CD4-positive, alpha-beta T cell (primary cell): ENCODE measurements around the gene NTM. TPM values are rescaled to one million over a fixed set of nuclear protein-coding genes. Genes with fewer than 3 reads are reported as not detected.

ENCODE experiments used
- ATAC-seq: fragments of 200-7000 bp; cut with Tn5 transposase; one replicate; pipeline ENCODE4 v1.10.0; 2022; ENCODE audit warnings: mild to moderate bottlenecking; ENCODE audit not compliant: poor library complexity
- CTCF ChIA-PET: fragments of 350-600 bp; sonication (Branson Sonifier 250); formaldehyde crosslinking; loops from one replicate; lab custom pipeline; 2021; ENCODE audit warnings: antibody characterized with exemption, inconsistent platforms; lab: Charles Lee
- POLR2A ChIA-PET: fragments of 350-600 bp; sonication (Branson Sonifier 250); formaldehyde crosslinking; loops from one replicate; lab custom pipeline; 2021; ENCODE audit warnings: antibody characterized with exemption, inconsistent platforms; lab: Charles Lee
- DNase-seq, 14 experiments: peaks; one replicate each; pipeline ENCODE4 v3.0.0-alpha.2; 2013 to 2020; ENCODE audit warnings: mixed read lengths in 2 of 14
- H3K27ac ChIP-seq, 2 donors: one replicate each; pipeline versions ENCODE4 v1.5.1 to v1.7.0; 2013; ENCODE audit warnings: low read length in 2 of 2, low read depth in 1 of 2, mild to moderate bottlenecking in 1 of 2
- H3K27me3 ChIP-seq, 2 experiments: 1 replicate in 1 of 2; 2 replicates in 1 of 2; pipeline versions ENCODE4 v1.6.1 to v1.7.0; 2013; ENCODE audit warnings: low read length in 2 of 2, control low read depth in 1 of 2, mild to moderate bottlenecking in 1 of 2, moderate library complexity in 1 of 2; ENCODE audit not compliant: insufficient read depth in 2 of 2, control insufficient read depth in 1 of 2
- H3K36me3 ChIP-seq: one replicate; pipeline ENCODE4 v1.6.1; 2013; ENCODE audit warnings: low read length, control low read depth; ENCODE audit not compliant: insufficient read depth
- H3K4me1 ChIP-seq: one replicate; pipeline ENCODE4 v1.6.1; 2013; ENCODE audit warnings: low read length, control low read depth; ENCODE audit not compliant: insufficient read depth
- H3K4me3 ChIP-seq: one replicate; pipeline ENCODE4 v1.5.1; 2013; ENCODE audit warnings: mild to moderate bottlenecking, low read length, moderate library complexity
- H3K9me3 ChIP-seq, 2 experiments: 1 replicate in 1 of 2; 2 replicates in 1 of 2; pipeline versions ENCODE4 v1.6.1 to v1.7.0; 2013; ENCODE audit warnings: low read length in 2 of 2, mild to moderate bottlenecking in 2 of 2, control low read depth in 1 of 2, moderate library complexity in 1 of 2; ENCODE audit not compliant: control insufficient read depth in 1 of 2, insufficient read depth in 1 of 2
- H3K27ac Mint-ChIP-seq: one replicate; pipeline ENCODE4 v1.8.0; 2020; ENCODE audit warnings: mixed read lengths
- H3K27me3 Mint-ChIP-seq: one replicate; pipeline ENCODE4 v1.8.0; 2021; ENCODE audit warnings: mixed read lengths
- H3K36me3 Mint-ChIP-seq: one replicate; pipeline ENCODE4 v1.8.0; 2021; ENCODE audit warnings: low read depth, mixed read lengths
- H3K4me1 Mint-ChIP-seq: one replicate; pipeline ENCODE4 v1.8.0; 2021; ENCODE audit warnings: low read depth, mixed read lengths
- H3K4me3 Mint-ChIP-seq: one replicate; pipeline ENCODE4 v1.8.0; 2020; ENCODE audit warnings: mild to moderate bottlenecking, mixed read lengths
- H3K9me3 Mint-ChIP-seq: one replicate; pipeline ENCODE4 v1.8.0; 2020; ENCODE audit warnings: mixed read lengths
- intact Hi-C, 2 experiments: fragments of 100-400 bp; cut with DNase I in 1 of 2; cut with micrococcal nuclease in 1 of 2; formaldehyde crosslinking; loops; one replicate each; pipeline versions ENCODE4 v1.15.1 to v1.9.0; 2023 to 2025; cut with DNase I, micrococcal nuclease
- total RNA-seq, 174 experiments: library from RNA in 2 of 174; stranded (reverse) in 2 of 174; gene quantifications; one replicate each; pipeline ENCODE4 v1.2.3 and lab custom pipeline; 2021 to 2026
- TF ChIP-seq, protein P1 (sequence below): fragments of 200-600 bp; IDR thresholded peaks from one replicate; pipeline ENCODE4 v1.8.0; 2022; ENCODE audit warnings: antibody characterized with exemption, mild to moderate bottlenecking

The NTM gene
- total RNA-seq, 2 experiments from 2014 or later: not detected

DNA sequence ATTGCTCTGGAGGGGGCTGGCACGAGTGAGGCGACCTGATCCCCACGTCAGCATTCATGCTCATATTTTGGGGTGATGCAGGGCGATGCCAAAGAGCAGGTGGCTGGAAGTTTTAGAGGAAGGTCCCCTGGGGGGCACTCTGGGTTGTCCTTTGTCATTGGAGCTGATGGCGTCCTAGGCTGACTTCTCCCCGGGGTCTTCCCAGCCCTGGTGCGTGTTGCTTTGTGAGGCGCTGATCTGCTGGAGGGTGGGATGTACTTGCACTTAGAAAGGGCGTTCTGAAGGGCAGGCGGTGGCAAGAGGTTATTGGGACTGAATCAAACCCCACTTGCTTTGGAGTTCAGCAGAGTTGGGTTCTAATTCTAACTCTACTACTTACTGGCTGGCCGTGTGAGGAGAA, 313.3 kb downstream of the NTM start:
- POLR2A ChIA-PET: no interaction called here
- H3K4me3 ChIP-seq: no peak overlapping the region

DNA sequence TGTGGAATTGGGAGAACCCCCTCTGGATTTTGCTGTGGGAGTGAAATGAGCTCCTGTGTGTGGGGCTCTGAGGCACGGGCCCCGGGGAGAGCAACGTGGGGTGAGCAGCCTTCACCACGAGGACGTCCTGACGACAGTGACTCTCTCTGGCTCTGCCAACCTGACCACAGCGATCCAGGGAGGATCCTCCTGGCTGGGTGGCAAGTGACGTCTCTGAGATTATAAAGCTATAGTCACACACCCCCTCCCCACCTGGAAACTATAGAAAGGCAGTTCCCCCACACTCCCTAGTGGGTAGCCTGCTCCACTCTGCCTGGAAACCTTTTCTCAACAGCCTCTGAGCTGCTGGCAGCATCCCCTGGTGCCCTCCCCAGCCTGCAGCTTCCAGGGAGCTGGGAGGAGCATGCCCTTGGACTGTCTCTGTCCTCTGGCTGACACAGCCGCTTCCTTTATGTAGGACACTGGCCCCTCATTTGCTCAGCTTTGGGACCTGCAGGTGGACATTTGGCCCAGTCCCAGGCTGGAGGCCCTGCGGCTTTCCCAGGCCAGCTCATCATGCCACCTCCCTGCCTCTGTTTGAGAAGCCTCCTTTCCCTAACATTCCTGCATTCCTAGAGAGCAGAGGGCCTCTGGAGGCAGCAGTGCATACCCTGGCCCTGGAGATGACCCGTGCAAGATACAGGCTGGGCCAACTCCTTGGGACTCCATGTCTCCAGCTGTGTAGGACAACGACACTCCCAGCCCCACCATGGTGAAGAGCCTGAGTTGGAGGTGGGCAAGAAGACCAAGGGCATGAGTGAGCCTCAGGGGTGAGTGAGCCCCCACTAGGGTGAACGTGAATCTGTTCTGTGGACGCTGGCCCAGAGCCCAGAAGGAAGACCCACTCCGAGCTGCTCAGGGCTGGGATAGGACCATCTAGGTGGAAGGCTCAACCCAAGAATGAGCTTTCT, 314.0 kb downstream of the NTM start:
- no peaks in the 10 kb centered on the region for H3K36me3 Mint-ChIP-seq
- TF ChIP-seq, protein P1, sequence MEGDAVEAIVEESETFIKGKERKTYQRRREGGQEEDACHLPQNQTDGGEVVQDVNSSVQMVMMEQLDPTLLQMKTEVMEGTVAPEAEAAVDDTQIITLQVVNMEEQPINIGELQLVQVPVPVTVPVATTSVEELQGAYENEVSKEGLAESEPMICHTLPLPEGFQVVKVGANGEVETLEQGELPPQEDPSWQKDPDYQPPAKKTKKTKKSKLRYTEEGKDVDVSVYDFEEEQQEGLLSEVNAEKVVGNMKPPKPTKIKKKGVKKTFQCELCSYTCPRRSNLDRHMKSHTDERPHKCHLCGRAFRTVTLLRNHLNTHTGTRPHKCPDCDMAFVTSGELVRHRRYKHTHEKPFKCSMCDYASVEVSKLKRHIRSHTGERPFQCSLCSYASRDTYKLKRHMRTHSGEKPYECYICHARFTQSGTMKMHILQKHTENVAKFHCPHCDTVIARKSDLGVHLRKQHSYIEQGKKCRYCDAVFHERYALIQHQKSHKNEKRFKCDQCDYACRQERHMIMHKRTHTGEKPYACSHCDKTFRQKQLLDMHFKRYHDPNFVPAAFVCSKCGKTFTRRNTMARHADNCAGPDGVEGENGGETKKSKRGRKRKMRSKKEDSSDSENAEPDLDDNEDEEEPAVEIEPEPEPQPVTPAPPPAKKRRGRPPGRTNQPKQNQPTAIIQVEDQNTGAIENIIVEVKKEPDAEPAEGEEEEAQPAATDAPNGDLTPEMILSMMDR: no peak
- ATAC-seq: no peak
- no peak overlapping the region for H3K27ac Mint-ChIP-seq
- DNase-seq: no peak
- ChIA-PET POLR2A (no interaction called here), CTCF (no interaction called here)
- peaks cover 0 to under 1% of the 10 kb centered on the region in 2 experiments for H3K27me3 ChIP-seq
- H3K4me3 ChIP-seq: no peak overlapping the region
- intact Hi-C loops: no loop called here
- no peaks in the 10 kb centered on the region for H3K4me1 Mint-ChIP-seq
- H3K4me1 ChIP-seq: peaks cover 4% of the 10 kb centered on the region
- no peak overlapping the region for H3K27ac ChIP-seq
- no peak overlapping the region for H3K4me3 Mint-ChIP-seq
- no peaks in the 10 kb centered on the region for H3K9me3 Mint-ChIP-seq
- H3K9me3 ChIP-seq: peaks cover 0 to 40% of the 10 kb centered on the region in 2 experiments
- no peaks in the 10 kb centered on the region for H3K36me3 ChIP-seq
- H3K27me3 Mint-ChIP-seq: peaks cover 18% of the 10 kb centered on the region

More for the DNA sequence above, 313.3 kb downstream of the NTM start:
- Mint-ChIP-seq H3K27ac (no peak overlapping the region), H3K4me1 (no peaks in the 10 kb centered on the region), H3K9me3 (no peaks in the 10 kb centered on the region), H3K4me3 (no peak overlapping the region), H3K36me3 (no peaks in the 10 kb centered on the region), H3K27me3 (peaks cover 14% of the 10 kb centered on the region)
- H3K36me3 ChIP-seq: no peaks in the 10 kb centered on the region
- no peak for DNase-seq
- H3K27ac ChIP-seq: no peak overlapping the region
- intact Hi-C loops: no loop called here
- ATAC-seq: no peak
- CTCF ChIA-PET: no interaction called here
- TF ChIP-seq, protein P1: no peak
- peaks cover 0 to 40% of the 10 kb centered on the region in 2 experiments for H3K9me3 ChIP-seq
- H3K4me1 ChIP-seq: peaks cover 4% of the 10 kb centered on the region
- no peaks in the 10 kb centered on the region for H3K27me3 ChIP-seq

DNA sequence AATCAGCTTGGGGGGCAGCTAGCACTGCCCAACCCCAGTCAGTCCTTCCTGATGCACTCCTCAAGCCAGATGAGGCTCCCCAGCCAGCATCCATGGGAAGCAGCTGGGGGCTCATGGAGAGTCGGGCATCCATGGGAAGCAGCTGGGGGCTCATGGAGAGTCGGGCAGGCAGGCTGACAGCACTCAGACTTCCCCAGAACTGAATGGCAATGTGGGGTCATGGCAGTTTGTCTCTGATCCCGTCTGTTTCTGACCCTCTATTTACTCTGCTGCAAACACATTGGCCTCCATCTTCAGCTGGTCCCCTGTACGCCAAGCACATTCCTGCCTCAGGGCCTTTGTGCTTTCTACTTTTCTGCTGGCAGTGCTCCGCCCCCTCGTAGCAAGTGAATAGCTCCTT, 314.8 kb downstream of the NTM start:
- ATAC-seq (no peak), DNase-seq (no peak)
- ChIA-PET POLR2A (no interaction called here), CTCF (no interaction called here)
- Histone ChIP-seq H3K27ac (no peak overlapping the region), H3K4me3 (no peak overlapping the region), H3K4me1 (peaks cover 4% of the 10 kb centered on the region), H3K9me3 (peaks cover 0 to 42% of the 10 kb centered on the region in 2 experiments), H3K36me3 (no peaks in the 10 kb centered on the region), H3K27me3 (peaks cover 0 to 4% of the 10 kb centered on the region in 2 experiments)
- TF ChIP-seq, protein P1: no peak
- intact Hi-C loops: no loop called here
- no peaks in the 10 kb centered on the region for H3K36me3 Mint-ChIP-seq
- no peak overlapping the region for H3K27ac Mint-ChIP-seq
- H3K27me3 Mint-ChIP-seq: peaks cover 23% of the 10 kb centered on the region
- no peaks in the 10 kb centered on the region for H3K4me1 Mint-ChIP-seq
- H3K4me3 Mint-ChIP-seq: no peak overlapping the region
- no peaks in the 10 kb centered on the region for H3K9me3 Mint-ChIP-seq
